ENCODE data around the gene MOB3B.

MOB3B gene

DNA sequence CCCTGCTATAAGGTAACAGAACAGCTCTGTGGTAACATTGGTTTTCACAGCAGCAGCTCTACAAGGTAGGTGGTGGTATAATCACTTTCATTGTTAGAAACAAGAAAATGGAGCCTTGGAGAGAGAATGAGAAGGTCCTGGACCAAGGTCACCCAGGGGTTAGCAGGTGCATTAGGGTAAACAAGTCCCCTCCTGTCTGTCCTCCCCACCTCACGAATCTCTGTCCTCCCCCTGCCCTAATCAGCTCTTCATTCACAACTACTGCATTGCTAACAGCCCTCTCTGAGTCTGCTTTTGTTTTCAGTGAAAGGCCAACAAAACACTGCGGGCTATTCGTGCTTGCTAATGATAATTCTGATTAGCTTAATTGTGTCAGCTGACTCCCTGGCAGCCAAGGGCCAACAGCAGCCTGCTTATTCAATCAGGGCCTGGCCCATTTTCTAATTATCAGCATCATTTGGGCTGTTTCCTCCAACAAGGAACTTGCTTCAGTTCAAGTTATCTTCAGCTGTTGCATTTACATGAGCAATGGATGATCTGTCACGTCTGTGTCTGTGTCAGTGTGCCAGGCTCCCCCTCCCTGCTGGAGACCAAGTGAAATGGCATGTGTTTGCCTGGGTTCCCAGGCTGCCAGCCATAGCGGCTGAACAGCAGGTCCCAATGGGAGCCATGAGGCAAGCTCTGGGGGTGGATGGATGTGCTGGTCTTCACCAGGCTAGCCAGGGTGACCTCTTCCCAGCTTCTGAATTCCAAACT, 176.0 kb downstream of the MOB3B start:
- peak; percentile 96 for DNase-seq

DNA sequence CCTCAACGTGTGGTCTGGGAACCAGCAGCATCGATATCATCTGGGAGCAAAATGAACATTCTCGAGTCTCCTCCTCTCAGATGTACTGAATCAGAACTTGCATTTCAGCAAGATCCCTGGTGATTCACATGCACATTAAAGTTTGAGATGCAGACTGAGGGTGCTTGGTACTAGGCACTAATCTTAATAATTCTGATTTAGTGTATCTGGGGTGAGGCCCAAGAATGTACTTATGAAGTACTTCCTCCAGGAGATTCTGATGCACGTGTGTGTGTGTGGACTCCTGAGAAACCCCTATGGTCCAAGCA, 176.5 kb downstream of the MOB3B start:
- no peak for DNase-seq

DNA sequence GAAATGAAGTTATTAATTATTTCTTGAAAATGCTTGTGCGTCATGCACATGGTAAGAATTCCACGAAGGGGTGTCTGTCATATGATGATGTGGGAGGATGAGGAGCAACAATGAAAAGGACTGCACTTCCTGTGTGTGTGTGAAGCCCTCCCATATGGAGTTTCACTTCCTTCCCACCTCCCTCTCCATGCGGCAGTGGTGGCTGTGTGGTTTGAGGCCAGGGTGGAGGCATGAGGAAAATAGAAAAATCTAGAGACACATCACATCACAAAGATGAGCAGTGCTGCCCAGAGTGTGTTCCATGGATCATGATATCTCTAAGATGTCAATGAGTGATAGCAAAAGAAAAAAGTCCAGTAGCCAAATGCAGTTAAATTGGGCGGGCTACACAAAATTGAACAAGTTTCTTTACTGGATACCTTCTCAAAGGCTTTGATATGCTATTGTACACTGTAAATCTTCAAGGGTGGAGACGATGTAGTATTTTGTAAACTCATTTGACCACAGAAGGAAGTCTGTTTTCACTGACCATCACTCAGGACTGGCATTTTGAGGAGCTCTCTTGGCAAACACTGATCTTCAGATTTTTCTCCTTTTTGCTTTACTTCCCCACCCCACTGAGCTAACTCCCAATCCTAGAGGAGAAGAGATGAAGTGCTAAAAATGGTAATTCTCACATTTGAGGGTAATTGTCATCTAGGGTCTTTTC, 177.0 kb downstream of the MOB3B start:
- DNase-seq: no peak

DNA sequence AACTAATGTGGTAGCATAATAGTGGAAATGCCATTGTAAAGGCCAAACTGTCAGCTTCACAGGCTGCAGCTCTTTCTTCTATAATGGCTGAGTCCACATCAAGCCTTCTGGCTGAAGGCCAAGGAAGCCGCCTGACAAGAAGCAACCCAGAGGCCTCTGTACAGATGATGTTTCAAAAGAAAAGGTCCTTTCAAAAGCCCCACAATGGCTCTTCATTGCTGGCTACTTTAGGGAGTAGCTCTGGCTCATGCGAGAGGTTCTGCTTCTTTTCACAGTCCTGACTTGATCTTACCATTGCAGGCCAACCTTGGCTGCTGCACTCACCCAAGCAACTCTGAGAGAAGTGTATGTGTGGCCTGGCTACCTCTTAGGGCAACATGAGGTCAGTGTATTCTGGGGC, 178.2 kb downstream of the MOB3B start:
- peak; percentile 68 for DNase-seq

DNA sequence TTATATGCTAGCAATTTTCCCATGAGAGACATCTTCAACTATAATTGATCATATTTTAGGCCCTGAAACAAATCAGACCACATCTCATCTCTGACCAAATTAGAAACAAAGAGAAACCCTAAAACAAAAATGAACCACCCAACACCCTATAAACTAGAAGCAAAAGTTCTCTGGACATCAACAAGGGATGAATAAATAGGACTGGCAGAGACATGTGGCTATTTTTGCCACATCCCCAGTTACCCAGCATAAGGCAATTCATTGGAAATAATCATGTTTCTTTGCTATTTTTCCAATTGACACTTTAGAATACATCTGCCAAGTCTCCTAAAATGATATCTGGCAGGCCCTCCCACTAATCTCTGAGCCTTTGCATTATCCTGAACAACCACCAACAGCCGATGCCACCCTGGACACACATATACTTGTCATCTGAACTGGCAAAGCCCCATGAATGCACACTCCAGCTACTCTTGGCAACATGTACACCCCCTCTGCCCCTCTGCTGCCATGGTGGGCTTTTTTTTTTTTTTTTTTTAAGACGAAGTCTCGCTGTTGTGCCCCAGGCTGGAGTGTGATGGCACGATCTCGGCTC, 179.1 kb downstream of the MOB3B start:
- no peak for DNase-seq

DNA sequence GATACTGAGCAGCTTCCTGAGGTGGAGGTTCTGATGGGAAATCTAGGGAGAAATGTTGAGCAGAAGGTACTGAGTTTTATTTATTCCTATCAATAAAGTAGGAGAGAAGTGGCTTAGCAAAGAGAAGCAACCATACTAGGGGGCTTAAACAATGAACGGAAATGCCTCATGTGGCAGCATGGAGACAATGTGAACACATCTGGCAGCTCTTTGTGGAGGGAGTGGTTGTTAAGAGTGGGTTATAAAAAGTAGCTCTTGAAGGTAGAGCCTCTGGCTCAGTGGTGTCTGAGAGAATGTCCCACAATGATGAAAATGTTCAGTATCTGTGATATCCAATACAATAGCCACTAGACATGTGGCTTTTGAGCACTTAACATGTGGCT, 179.9 kb downstream of the MOB3B start:
- DNase-seq: no peak

DNA sequence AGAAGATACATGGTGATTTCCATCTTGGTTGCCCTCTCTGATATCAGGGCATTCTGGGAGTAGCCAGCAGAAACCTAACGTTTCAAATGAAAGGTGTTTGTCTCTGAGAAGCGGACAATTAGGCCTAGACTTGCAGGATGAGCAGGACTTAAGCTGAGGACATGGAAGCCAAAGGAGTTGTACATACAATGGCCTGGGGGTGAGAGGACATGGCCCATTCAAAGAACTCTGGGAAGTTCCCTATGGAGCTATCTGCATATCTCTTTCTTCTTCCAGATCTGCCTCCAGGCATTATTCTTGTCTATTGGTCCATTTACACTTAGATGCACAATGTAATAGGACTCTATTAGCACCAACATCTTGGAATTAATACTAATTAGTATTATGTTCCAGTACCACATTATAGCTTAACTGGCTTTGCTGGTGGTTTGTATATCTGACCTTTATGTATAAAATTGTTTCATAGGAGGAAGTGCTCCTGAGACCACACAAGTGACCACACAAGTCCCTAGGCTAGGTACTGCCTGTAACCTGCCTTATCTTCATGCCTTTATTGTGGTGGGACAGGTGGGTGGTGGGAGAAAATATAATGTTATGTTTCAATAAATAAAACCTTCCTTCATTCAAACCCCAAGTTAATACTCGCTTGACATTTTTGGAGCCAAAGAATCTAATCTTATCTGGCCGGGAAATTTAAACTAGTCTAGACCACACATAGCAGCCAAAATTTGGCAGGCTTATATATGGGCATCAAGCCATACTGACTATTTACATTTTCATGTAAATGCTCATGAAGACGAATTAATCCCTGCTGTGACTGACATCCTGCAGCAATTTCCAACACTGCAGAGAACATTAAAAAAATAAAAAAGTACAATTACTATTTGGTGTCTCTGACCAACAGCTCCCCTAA, 180.6 kb downstream of the MOB3B start:
- DNase-seq: peak; percentile 62

DNA sequence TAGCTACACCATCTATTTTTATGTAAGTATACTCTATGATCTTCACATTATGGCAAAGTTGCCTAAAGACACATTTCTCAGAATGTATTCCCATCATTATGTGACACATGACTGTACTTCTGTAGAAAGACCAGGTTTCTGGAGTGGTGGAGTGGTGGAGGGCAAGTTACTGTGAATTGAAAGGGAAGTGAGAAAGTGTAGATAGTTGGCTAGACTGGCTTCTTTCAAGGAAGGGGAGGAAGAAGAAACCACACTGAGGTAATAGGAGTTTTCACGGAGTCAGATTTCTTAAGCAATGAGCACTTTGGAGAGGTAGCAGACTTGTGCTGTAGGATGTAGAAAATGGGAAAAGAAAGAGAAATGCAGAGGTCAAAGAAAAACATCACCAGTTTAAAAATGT, 181.7 kb downstream of the MOB3B start:
- no peak for DNase-seq

DNA sequence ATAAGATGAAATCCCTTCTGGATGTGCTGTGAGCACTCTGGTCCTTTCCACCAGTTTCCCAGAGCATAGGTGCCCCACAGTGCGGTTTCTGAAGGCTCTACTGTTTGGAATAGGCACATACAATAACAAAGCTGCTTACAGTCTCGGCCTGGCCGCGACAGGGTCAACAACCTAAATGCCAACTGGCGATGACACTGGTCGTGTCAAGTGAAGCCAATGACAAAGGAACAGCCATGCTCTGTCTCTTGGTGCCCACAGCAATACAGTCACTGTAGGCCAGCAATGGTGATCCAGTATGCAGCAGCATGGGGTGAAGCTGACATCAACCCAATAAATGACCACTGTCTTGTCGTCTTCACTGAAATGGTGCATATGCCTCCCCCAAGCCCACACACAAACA, 184.8 kb downstream of the MOB3B start:
- DNase-seq: no peak

DNA sequence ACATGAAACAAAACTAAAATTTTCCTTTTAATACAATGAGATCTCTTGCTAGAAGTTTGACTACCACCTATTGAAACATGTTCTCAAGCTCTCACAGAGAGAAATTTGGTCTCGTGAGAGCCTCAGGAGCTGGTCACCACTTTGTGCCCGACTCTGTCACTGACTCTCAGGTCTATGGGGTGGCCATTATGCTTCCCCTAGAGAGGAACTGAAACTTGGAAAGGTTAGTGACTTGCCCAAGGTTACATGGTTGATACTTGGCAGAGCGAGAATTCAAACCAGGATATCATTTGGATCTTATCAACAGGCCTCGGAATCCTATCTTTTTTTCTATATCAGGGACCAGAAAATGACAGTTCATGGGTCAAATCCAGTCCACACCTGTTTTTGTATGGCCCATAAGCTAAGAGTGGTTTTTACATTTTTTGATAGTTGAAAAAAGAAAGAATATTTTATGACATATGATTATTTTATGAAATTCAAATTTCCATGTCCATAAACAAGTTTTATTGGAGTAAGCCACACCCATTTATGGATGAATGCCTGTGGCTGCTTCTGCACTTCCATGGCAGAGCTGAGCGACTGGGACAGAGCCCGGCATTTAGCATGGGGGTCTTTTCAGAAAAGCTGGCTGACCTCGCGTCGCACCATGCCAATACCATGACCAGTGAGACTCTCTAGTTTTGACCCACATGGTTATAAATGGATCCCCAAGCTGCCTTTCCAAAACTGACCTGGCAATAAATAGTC, 187.9 kb downstream of the MOB3B start:
- DNase-seq: no peak

DNA sequence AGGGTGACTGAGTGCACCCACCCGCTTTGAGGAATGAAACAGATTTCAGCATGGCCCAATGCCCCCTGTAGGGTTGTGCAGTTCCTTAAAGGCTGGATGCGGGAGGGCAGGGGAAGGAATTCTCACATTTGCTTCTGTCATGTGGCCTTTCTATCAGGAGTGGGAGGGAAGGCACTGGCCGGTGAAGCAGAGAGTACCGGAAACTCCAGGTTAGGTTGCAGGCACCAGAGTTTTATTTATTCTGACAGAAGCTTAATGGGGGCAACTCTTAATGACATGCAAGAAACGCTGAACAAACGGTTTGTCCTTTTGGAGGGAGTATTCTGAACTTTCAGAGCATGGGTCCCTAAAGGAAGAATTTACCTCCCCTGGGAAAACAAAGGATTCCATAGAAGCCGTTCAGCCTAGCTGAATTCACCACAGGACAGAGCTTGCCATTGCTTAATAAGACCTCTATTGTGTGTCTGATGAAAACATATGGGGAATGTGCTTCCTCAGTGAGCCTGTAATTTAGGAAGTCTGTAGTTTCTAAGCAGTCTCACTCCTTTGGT, 188.6 kb downstream of the MOB3B start:
- DNase-seq: no peak

DNA sequence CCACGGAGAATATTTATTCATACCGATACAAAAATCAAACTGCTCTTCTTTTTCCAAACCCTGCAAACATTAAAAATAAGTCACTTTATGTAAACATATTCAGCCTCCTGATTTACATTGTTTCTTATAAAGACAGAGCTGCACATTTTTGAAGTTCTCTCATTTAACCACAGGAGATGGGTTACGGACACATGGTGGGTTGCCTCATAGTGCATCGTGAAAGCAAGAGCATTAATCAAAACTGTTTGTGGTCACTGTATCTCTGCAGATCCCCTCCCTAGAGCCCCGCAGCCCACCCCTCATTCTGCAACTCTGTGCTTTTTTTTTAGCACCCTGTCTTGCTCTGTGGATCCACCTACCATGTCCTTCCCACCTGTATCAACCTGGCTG, 189.3 kb downstream of the MOB3B start:
- DNase-seq: no peak

DNA sequence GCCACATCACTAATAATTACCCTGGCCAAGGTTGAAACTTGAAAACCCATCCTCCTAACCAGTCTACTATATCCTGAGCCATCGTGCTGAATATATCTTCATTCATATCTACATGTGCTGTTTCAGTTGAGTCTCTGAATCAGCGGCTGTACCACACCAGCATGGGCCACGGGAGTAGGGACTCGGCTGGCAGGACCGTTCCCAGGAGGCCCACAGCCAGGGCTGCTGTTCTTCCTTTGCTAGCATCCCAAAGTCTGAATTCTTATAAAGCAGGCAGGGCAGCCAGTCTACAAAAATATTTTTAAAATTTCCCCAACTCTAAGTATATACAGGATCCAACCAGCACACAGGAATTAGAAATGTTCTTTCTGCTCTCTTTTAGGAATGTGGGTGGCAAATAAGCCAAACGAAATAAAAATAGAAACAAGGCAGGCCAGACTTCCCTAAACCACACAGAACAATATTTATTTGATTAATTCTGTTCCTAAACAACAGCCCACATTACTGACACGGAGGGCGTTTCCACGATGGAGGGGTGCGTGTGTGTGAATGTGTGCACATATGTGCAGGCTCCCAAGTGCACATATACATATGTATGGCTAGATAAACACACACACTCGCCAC, 189.8 kb downstream of the MOB3B start:
- no peak for DNase-seq

DNA sequence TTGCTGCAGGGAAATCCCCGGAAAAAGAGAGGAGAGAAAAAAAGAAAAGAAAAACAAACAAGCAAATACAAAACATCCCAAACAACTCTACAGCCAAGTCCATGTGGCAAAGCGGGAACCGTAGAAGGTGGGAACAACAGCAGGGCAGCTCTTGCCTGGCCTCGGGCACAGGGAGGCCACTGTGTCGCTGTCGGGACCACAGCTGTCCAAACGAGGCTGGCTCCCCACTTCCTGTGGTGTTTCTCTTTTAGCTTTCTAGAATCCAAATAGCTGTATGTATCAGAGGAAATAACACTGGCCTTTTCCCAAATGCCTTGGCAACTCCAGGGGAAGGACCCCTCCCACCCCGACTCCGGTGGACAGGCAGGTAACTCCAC, 191.1 kb downstream of the MOB3B start:
- no peak for DNase-seq

DNA sequence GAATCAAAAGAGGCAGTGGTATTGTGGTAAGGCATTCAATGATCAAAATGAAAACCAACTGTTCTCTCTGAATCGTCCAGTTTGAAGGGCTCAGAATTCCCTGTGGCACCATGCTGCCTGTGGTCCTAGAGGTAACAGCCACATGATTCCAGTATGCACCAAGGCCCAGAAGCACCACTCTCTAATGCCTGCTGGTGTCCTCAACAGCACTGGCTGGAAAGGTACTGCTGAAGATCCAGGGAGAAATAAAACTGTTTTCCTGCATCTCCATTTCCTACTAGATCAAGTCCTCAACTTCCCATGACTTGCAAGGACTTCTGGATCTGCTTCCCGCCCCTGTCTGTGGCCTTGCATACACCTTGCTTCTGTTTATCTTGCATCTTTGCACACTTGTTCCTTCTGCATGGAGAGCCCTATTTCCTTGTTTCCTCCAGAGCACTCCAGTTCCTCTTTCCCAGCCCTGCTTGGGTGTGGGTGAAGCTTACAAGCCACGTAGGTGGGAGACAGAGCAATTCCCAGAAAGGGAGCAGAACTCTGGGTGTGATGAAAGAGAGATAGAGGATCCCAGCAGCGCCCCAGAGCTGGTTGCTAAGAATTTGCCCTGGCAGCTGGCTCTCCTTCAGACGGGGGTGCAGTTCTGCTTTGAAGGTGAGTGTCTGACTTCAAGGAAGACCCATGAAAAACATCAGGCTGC, 191.6 kb downstream of the MOB3B start:
- no peak for DNase-seq

DNA sequence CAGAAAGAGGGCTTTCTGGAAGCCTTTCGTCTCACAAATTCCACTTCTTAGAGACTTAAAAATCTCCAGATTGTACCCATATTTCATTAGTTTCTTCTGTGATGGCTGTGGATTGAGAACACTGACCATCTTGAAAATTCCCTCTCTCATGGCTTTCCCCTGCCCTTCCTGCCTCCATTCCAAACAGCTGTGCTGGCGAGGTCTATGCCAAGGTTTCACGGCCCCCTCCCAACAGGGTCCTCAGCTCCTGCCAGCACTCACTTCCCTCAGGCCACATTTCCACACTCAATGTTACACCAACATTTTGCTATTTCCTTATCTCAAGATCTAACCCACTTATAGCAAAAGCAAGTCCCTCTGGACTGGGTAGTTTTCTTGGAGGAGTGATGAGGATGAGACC, 192.4 kb downstream of the MOB3B start:
- DNase-seq: no peak

DNA sequence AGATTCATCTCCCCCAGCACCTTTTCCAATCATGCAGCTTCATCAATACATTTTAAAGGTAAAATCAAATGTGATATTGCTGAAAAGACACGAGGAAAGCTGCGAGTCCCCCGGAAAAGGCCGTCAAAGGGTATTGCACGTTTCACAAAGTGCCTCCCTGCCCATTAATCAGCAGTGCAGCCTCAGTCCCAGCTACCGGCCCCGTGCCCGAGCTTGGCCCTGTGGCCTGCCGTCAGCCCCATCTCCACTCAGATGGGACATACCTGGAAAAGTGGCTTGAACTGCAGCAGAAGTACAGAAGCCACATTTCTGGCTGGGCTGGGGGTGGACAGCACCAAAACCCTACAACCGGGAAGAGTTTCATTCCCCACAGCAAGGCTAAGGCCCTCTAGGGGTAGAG, 192.8 kb downstream of the MOB3B start:
- DNase-seq: no peak

DNA sequence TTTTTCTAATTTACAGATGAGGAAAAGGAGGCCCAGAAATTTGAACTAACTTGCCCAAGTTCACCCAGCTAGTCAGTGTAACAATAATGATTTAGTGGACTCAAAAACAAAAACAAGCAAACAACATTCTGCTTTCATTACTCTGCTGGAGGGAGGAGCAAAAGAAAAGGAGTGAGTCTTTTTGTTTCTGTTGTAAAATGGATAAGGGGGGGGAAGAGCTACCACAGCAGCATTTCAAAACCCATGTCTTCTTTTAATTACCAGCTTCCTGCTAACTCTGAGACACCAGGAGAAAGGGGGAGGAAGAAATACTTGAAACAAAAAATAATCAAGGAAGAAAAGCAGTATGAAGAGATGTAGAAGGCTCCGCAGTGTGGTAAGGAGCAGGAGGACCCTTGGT, 193.5 kb downstream of the MOB3B start:
- DNase-seq: no peak

DNA sequence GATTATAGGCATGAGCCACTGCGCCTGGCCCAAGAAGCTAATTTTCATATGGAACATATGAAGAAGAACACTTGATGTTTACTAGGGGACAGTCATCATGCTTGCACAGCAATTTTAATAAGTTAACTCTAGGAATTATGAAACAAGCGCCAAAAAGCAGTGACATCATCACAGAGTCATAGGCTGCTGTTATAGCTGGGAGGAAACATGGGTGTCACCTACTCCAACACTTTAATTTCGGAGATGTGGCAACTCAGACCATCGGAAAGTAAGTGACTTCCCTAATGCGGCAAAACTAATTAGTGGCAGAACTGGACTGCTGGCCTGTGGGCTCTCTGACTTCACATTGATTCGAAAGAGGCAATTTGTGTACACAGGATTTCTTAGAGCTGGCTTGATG, 194.5 kb downstream of the MOB3B start:
- DNase-seq: no peak

DNA sequence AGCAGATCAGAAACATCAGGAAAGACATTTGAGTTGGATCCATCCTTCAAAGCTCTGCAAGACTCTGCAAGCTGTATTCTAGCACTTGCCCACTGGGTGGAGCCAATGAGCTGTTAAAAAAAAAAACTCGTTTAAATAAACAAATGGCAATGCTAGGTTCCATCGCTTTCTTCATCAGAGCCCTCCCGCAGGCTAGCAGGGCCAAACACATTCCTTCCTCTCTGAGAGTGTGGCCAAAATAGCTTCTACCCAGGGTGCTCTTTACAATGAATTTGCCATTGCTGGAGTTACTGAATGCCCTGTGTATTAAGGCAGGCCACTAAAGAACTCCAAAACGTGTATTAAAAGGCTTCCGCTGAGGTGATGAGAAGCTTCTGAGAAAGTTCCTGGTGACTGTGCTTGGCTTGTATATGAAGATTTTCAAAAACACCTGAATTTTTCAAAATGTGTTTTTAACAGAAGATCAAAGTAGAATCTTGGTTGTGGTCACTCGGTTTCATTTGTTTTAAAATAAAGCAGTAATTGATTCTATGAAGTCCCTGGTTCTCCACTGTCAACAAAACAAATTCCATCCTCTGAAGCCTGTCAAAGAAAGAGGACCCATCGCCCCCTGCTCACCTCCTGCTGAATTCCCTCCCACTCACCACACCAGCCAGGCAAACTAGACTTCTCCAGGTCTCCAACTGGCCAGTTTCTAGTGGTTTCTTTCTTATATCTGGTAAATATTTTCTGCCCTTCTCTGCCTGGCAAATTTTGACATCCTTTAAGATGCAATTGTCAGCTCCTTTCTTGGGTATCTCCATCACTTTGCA, 196.2 kb downstream of the MOB3B start:
- DNase-seq: peak; percentile 85

DNA sequence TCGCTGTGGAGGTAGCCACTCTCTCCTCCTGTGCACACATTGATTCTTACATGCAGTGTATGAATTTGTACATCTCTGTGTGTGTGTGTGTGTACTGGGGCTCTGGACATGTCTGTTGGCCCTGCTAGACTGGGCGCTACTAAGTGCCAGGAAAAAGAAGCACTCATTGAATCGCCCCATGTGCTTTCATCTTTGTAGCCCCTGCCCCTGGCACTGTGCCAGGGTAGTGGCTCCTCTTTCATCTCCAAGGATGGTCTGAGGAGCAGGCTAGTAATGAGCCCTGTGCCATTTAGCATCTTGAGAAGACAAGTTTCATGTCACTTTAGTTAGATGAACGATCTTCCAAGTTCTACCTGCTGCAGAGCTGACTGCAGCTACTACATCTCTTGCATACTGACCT, 198.2 kb downstream of the MOB3B start:
- DNase-seq: no peak

All from NCI-H146 (cell line).